RWPE1 (cell line): ENCODE results near the gene UBE2G1.

Experiments
- CTCF ChIA-PET: fragments of 350-600 bp; sonication (Branson Sonifier 250); formaldehyde crosslinking; extraction: SDS; loops from one replicate; lab custom pipeline; 2021; lab: Yijun Ruan, JAX
- POLR2A ChIA-PET: fragments of 400-600 bp; formaldehyde crosslinking; extraction: SDS; loops from one replicate; lab custom pipeline; 2020; ENCODE audit warnings: antibody characterized with exemption; ENCODE audit not compliant: low non-redundant PET; lab: Yijun Ruan, JAX
- DNase-seq: peaks from one replicate; pipeline ENCODE4 v3.0.0; 2012; ENCODE audit warnings: low spot score
- H3K27ac ChIP-seq: fragments of 450-650 bp; 2 replicates; pipeline ENCODE4 v1.5.1; 2017
- TF ChIP-seq, protein P1 (sequence below): fragments of 450-650 bp; conservative IDR thresholded peaks from 2 replicates; pipeline ENCODE4 v1.5.1; 2017; ENCODE audit warnings: low read depth, mild to moderate bottlenecking

The UBE2G1 gene

GRCh38 chr17:4314618-4315017, 51.9 kb downstream of the UBE2G1 start:
- TF ChIP-seq, protein P1, sequence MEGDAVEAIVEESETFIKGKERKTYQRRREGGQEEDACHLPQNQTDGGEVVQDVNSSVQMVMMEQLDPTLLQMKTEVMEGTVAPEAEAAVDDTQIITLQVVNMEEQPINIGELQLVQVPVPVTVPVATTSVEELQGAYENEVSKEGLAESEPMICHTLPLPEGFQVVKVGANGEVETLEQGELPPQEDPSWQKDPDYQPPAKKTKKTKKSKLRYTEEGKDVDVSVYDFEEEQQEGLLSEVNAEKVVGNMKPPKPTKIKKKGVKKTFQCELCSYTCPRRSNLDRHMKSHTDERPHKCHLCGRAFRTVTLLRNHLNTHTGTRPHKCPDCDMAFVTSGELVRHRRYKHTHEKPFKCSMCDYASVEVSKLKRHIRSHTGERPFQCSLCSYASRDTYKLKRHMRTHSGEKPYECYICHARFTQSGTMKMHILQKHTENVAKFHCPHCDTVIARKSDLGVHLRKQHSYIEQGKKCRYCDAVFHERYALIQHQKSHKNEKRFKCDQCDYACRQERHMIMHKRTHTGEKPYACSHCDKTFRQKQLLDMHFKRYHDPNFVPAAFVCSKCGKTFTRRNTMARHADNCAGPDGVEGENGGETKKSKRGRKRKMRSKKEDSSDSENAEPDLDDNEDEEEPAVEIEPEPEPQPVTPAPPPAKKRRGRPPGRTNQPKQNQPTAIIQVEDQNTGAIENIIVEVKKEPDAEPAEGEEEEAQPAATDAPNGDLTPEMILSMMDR: no peak
- no peak overlapping the region for H3K27ac ChIP-seq
- CTCF ChIA-PET: interaction anchor here (2.0 kb wide), 1 partner anchor 10 kb away, joined by 5 read pairs; no protein-coding TSS in a partner anchor
- POLR2A ChIA-PET: no interaction called here
- no peak for DNase-seq

DNA sequence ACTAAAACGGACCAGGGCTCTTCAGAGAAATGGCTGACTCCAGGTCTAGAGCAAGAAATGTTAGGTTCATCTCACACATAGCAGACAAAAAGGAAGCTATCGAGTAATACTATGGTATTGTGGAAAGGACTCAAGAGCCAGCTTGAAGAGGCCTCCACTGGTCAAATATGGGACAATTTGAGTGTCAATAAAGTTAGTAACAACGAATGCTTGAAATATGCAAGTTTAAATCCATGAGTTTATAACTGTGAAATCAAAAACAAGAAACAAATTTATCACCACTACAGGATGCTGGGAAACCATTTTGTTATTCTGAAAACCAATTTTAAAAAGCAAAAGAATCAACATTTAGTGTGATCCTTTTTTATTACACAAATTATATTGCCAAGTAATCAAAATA, 52.3 kb downstream of the UBE2G1 start:
- DNase-seq: no peak
- TF ChIP-seq, protein P1: no peak
- CTCF ChIA-PET: interaction anchor here (2.0 kb wide), 1 partner anchor 10 kb away, joined by 5 read pairs; no protein-coding TSS in a partner anchor
- POLR2A ChIA-PET: no interaction called here
- no peak overlapping the region for H3K27ac ChIP-seq

DNA sequence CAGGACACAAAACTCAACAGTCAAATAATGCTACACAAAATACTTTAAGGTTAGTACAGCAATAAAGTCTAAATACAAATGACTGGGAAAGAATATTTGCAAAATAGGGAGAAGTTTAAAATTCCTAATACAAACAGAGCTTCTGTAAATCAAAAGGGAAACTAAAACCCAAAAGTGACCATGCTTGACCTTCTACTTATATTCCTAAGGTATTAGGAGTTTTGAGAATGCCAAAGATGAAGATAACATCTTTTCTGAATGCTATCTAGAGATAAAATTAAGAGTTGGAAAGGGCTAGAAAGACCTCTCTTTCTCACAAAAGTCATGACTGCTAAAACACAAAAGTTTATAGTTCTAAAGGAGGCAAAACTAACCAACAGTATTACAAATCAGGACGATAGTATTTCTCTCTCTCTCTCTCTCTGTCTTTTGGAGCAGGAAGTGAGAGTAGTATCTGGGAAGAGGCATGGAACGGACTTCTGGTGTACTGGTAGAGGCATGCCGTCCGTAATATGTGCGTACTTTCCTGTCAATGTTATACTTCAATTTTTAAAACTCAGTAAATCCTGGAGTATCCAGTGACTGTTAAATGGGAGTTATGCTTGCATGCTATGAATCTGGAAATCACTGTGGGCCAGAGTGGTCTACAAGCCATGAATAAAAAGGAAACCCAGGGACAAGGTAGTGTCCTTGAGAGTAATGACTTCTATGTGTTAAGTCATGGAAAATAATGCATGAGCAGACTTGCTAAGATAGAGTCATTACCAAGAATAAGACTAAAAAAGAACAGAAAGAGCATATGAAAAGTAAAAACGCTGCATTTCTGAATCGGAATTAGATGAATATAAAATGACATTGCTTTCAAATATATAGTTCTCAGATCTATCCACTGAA, 53.0 kb downstream of the UBE2G1 start:
- no peak for DNase-seq
- TF ChIP-seq, protein P1: no peak
- H3K27ac ChIP-seq: no peak overlapping the region
- CTCF ChIA-PET: interaction anchor here (0.7 to 2.0 kb wide), 2 partner anchors 9 to 21 kb away, joined by 5 to 6 read pairs; no protein-coding TSS in a partner anchor
- POLR2A ChIA-PET: no interaction called here

DNA sequence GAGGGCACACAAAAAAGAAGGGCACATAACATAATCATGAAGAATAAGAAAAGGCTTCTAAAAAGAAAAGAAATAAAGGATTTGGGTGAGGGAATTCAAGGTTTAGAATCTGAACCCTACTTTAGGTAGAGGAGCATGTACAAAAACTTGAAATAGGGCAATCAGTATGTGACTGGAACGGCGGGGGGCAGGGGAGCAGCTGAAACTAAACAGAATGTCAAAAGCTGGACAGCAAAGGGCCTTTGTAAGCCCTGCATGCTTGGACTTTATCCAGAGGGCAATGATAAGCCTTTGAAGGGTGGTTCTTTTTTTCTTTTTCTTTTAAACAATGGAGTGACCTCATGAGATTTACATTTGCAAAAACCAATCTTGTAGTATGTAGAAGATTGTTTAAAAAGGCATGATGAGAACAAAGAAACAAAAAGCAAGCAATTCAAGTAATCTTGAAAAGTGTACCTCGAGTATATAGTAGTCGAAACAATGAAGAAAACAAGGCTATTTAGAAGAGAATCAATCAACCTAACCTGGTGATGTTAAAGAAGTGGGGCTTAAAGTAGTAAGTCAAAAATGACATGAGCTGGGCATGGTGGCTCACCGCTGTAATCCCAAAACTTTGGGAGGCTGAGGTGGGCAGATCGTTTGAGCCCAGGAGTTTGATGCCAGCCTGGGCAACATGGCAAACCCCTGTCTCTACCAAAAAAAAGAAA, 56.0 kb downstream of the UBE2G1 start:
- POLR2A ChIA-PET: no interaction called here
- TF ChIP-seq, protein P1: no peak
- DNase-seq: no peak
- CTCF ChIA-PET: interaction anchor here (0.5 kb wide), 1 partner anchor 56 kb away, joined by 6 read pairs; no protein-coding TSS in a partner anchor
- no peak overlapping the region for H3K27ac ChIP-seq

- ChIA-PET POLR2A (no interaction called here), CTCF (no interaction called here)
- no peak for DNase-seq
- no peak overlapping the region for H3K27ac ChIP-seq
- TF ChIP-seq, protein P1: no peak
Observed at GRCh38 chr17:4309897-4310296, 56.6 kb downstream of the UBE2G1 start.
